GM10266 (cell line): ENCODE results near the gene ADNP.
"Not testable (repeated sequence)": the region's sequence is repeated elsewhere in the genome, so short reads cannot be mapped to it uniquely, and the experiment has no call there.

Experiments used
- DNase-seq: peaks from one replicate; pipeline ENCODE4 v3.0.0; 2012; ENCODE audit errors: extremely low spot score
- TF ChIP-seq, protein P1 (sequence below): IDR thresholded peaks from 2 replicates; pipeline ENCODE4 v1.5.1; 2012; ENCODE audit warnings: mild to moderate bottlenecking, low read depth; ENCODE audit not compliant: control insufficient read depth, insufficient read depth; ENCODE audit errors: missing control alignments

Gene ADNP

GRCh38 chr20:50931306-50932015, at the start of gene ADNP:
ADNP (minus strand) TSS chr20:50931437; CDS start chr20:50903996, 27,441 bp downstream.
- peak; percentile 86 for DNase-seq
- TF ChIP-seq, protein P1, sequence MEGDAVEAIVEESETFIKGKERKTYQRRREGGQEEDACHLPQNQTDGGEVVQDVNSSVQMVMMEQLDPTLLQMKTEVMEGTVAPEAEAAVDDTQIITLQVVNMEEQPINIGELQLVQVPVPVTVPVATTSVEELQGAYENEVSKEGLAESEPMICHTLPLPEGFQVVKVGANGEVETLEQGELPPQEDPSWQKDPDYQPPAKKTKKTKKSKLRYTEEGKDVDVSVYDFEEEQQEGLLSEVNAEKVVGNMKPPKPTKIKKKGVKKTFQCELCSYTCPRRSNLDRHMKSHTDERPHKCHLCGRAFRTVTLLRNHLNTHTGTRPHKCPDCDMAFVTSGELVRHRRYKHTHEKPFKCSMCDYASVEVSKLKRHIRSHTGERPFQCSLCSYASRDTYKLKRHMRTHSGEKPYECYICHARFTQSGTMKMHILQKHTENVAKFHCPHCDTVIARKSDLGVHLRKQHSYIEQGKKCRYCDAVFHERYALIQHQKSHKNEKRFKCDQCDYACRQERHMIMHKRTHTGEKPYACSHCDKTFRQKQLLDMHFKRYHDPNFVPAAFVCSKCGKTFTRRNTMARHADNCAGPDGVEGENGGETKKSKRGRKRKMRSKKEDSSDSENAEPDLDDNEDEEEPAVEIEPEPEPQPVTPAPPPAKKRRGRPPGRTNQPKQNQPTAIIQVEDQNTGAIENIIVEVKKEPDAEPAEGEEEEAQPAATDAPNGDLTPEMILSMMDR = peak; percentile 73

DNA sequence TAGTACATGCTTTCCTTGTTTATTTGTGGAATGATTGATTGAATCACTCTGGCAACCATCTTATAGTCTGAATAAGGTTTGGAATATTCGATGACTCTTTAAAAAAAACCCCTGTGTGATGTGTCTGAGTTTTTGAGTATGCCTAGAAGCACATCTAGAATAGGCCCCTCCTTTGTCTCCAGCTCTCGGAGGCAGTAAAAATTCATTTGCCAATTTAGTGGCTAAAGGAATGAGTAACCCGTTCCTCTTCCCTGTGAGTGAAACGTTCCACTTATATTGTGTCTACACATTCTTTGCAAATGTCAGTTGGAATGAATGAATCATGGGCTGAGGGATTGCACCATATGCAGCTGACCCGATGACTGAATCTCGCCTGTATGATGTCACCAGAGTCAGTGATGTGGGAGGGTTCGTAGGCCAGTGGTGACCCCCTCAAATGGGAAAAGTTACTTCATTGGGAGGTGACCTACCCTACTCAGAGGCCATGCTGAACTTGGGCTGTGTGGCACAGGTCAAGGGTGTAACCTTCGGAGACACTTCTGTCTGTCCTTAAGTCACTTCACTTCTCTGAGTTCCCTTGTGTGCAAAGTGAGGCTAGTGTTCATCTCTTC, 48.9 kb upstream of the ADNP start:
- TF ChIP-seq, protein P1 = no peak
- DNase-seq = no peak

GRCh38 chr20:50978533-50978932, 47.3 kb upstream of the ADNP start:
- not testable (repeated sequence) for DNase-seq

GRCh38 chr20:50977066-50978021, 46.1 kb upstream of the ADNP start:
- DNase-seq = no peak
- TF ChIP-seq, protein P1 = no peak

GRCh38 chr20:50975701-50976330, 44.6 kb upstream of the ADNP start:
- TF ChIP-seq, protein P1 = no peak
- no peak for DNase-seq

- TF ChIP-seq, protein P1 = no peak
- no peak for DNase-seq
Measured at GRCh38 chr20:50969912-50970311, 38.7 kb upstream of the ADNP start.

- TF ChIP-seq, protein P1 = no peak
- DNase-seq = no peak
Measured at GRCh38 chr20:50969435-50969834, 38.2 kb upstream of the ADNP start.
